ACHN (cell line): Measurements from ENCODE around the gene OSTN.
"Not testable (repeated sequence)": the region's sequence is repeated elsewhere in the genome, so short reads cannot be mapped to it uniquely, and the experiment has no call there.

ENCODE experiments used
- DNase-seq: peaks from one replicate; pipeline ENCODE4 v3.0.0-alpha.2; 2015
- in situ Hi-C: cut with HindIII; loops from 2 replicates; pipeline ENCODE4 v1.10.0; 2017; ENCODE audit warnings: low sequenced_read_pairs, low pct_ligation_motif_present, low pct_unique_long_range_greater_than_20kb

Gene OSTN, protein sequence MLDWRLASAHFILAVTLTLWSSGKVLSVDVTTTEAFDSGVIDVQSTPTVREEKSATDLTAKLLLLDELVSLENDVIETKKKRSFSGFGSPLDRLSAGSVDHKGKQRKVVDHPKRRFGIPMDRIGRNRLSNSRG

DNA sequence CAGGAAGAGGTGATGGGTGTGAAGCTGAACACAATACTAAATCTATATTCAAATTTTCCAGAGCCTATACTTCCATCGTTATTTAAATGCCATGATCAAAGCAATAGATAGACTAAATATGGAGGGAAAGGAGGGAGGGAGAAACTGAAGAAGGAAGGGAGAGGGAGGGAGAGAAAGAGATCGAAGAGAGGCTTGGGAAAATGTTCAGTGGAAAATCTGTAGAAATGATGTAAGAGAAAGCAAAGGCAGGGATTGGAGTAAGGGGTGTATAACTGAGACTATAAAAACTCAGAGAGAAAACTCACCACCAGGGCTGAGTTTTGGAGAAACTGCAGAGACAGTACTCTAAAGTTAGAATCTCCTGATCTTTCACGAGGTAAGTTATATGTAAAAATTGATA lies at the start of gene OSTN:
OSTN (plus strand) TSS at position 310 of the 400 bp plus-strand sequence. CDS start 13,292 bp downstream, outside the sequence.
- in situ Hi-C loops = no loop called here
- DNase-seq = no peak

DNA sequence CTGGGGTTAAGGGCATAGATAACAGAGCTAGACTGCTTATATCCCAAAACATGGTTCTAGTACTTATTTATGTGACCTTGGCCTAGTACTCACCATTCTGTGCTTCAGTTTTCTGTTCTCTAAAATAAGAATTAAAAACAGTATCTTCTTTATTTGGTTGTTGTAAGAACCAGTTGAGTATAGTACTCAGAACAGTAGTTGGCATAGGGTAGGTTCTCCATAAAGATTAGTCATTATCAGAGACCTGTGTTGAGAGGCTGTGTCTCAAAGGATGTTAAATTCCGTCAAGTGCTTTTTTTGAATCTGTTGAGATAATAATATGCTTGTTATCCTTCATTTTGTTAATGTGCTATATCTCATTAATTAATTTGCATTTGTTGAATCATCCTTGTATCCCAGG lies 47.4 kb upstream of the OSTN start:
- in situ Hi-C loops = no loop called here
- DNase-seq = no peak

DNA sequence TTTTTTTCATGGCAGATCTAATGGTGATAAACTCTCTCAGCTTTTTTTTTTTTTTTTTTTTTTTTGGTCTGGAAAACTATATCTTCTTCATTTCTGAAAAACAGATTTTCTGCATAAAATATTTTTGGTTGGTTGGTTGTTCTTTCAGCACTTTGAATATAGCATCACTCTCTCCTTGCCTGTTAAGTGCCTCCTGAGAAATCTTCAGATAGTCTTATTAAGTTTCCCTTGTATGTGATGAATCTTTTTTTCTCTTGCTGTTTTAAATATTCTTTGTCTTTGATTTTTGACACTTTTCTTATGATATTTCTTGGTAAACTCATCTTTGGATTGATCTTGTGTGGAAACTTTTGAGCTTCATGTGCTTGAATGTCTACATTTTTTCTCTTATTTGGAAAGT lies 44.2 kb upstream of the OSTN start:
- in situ Hi-C loops = no loop called here
- DNase-seq = no peak

DNA sequence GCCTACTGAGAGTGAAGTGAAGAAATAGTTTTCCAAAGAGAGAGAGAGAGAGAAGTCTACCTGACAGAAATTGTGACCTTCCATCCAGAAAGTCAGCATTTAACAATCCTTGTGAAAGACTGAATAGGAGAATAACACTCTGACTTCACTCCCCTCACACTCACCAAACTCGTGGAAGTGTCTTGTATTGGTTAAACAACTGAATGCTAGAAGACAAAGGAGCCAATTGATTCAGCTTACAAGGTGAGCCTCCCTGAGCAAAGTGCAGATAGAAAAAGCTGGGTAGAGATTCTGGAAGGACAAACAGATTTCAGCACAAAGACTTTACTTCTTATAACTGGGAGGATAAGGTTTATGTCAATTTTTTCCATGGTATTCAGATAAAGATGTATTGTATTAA lies 40.8 kb upstream of the OSTN start:
- DNase-seq = no peak
- in situ Hi-C loops = no loop called here

DNA sequence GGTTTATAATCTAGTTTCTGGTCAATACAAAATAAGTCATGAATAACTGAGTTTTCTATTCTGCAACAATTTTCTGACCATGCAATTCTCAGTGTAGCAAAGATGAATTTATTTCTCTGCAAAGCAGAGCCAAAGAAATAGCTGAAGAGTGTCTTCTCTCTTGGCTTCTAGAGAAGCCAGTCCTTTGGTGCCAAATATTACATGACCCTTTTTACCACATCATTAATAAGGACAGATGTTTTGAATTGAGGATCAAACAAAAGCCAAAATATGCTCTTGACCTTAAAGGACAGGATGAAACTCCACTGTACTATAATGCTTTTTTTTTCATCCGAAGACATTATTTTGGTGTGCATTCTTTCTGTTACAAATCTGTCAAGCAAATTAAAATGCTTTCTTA lies 40.2 kb upstream of the OSTN start:
- no peak for DNase-seq
- in situ Hi-C loops = no loop called here

DNA sequence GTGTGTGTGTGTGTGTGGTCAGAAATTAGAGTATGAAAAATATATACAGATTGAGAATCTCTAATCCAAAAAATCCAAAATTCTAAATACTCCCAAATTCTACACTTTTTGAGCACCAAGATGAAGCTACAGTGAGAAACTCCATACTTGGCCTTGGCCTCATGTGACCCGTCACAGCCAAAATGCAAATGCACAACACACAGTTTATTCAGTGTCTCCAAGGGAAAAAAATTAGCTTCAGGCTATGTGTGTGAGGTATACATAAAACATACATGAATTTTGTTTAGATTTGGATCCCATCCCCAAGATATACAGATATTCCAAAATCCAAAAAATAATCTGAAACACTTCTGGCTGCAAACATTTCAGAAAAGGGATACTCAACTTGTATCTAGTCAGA lies 33.2 kb upstream of the OSTN start:
- no peak for DNase-seq
- in situ Hi-C loops = no loop called here

GRCh38 chr3:191166368-191166767 lies 32.7 kb upstream of the OSTN start:
- in situ Hi-C loops = no loop called here
- no peak for DNase-seq

DNA sequence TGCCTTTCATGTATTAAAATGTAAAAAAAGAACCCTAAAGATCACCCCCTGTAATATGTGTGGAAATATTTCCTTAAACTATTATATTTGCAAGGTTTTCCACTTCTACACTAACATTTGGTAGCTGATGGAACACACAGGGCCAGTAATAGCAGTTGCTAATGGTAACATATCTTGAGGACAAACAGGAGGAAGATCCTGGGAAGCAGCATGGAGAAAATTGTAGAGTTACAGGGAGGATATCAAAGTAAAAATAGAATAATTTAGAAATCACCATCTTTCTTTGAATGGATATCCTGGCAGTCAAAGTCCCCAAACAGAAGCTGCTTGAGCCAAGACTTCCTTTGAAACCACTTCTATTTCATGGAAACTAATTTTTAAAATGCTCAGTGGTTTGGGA lies 29.5 kb upstream of the OSTN start:
- no peak for DNase-seq
- in situ Hi-C loops = no loop called here

- in situ Hi-C loops = no loop called here
Measured at GRCh38 chr3:191170097-191170496, 28.9 kb upstream of the OSTN start.

DNA sequence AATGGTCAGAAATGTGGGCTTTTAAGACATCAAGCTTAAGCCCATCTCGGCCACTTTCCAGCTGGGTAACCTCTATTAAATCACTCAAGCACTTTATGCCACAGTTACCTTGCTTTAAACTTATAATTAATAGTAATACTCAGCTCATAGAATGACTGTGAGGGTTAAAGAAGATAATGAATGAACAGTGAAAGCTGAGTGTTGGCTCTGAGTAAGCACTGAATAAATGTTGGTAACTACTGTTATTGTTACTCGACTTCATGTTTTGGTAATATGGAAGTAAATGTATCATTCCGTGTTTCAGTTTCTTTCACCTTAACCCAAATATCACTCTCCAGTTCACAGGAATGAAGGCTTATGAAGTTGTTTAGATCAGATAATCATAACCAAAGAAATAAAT lies 23.9 kb upstream of the OSTN start:
- no peak for DNase-seq
- in situ Hi-C loops = no loop called here

More at GRCh38 chr3:191170097-191170496, 28.9 kb upstream of the OSTN start:
- DNase-seq = no peak

- DNase-seq = no peak
- in situ Hi-C loops = no loop called here
Measured at GRCh38 chr3:191176038-191176785, 22.8 kb upstream of the OSTN start.

- DNase-seq, in situ Hi-C loops: not testable (repeated sequence)
Measured at GRCh38 chr3:191185382-191185781, 13.7 kb upstream of the OSTN start.

DNA sequence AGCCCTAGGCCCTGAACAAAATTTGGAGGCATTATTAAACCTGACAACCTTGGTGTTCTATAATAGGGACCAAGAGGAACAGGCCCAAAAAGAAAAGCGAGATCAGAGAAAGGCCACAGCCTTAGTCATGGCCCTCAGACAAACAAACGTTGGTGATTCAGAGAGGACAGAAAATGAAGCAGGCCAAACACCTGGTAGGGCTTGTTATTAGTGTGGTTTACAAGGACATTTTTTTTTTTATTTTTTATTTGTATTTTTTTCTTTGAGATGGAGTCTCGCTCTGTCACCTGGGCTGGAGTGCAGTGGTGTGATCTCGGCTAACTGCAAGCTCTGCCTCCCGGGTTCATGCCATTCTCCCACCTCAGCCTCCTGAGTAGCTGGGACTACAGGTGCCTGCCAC lies 10.8 kb upstream of the OSTN start:
- in situ Hi-C loops, DNase-seq: not testable (repeated sequence)

GRCh38 chr3:191192270-191192669 lies 6.8 kb upstream of the OSTN start:
- in situ Hi-C loops, DNase-seq: not testable (repeated sequence)

DNA sequence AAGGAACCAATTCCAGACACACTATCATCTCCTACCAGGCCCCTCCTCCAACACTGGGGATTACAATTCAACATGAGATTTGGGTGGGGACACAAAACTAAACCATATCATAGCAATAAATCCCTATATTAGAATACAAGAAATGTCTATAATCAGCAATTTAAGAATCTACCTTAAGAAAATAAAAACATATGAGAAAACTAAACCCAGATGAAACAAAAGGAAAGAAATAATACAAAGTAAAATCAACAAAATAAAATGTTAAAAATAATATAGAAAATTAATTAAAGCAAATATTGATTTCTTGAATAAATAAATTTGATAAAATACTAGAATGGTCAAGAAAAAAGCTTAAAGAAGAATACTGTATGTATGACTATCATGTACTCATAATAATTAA lies 6.1 kb upstream of the OSTN start:
- no peak for DNase-seq

DNA sequence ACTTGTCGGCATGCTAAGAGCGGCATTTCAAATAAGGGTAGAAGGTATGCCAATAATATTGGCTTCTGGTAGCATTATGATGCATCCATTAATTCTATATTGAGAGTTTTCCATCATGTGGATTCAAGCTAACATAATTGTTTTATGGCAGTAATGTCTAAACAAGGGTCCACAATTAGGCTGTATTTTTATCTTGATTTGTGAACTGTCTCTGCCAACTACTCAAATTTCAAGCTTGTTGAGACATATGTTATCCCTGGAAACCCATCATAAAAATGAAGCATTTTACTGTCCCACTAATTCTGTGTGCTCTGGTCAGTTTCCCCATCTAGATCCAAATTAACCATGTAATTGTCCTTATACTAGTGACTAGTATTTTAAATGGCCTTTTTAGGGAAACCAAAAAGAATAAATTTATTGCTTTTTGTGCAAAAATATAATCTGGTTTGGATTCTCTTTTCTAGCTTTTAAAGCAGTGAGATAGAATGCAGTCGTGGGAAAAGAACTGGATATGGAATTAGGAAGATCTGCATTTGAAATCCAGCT lies 1.2 kb upstream of the OSTN start:
- in situ Hi-C loops = no loop called here
- DNase-seq = no peak

More for the DNA sequence above, 6.1 kb upstream of the OSTN start:
- in situ Hi-C loops = no loop called here

DNA sequence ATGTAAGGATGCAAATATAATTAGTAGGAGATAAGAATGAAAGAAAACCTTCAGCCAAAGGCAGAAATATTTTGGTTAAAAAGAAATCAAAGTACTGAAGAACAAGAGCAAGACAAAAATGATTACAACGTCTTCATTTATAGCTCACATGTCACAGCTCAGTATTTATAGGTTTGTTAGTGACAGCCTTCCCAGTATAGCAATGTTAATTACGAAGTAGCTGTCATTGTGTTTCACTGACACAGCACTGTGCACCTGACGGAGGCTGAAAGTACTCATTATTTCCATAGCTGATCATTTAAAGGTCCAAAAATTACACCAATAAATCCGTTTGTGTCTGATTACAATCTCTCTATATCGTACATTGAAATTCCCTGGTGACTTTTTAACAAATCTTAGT lies 561 bp upstream of the OSTN start:
- DNase-seq = no peak
- in situ Hi-C loops = no loop called here

DNA sequence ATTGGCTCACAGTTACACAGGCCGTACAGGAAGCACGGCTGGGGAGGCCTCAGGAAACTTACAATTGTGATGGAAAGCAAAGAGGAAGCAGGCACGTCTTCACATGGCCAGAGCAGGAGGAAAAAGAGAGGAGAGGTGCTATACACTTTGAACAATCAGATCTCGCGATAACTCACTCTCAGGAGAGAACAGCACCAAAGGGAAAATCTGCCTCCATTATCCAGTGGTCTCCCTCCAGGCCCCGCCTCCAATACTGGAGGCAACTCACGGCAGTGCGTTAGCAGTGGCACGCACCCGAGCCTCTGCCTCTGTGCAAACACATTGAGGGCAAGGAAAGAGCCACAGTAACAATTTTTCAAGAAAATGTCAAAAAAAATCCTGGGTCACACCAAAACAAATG lies 11.0 kb downstream of the OSTN start:
- in situ Hi-C loops = no loop called here
- DNase-seq = no peak

- DNase-seq = no peak
- in situ Hi-C loops = no loop called here
Measured at GRCh38 chr3:191216510-191216909, 17.5 kb downstream of the OSTN start.

DNA sequence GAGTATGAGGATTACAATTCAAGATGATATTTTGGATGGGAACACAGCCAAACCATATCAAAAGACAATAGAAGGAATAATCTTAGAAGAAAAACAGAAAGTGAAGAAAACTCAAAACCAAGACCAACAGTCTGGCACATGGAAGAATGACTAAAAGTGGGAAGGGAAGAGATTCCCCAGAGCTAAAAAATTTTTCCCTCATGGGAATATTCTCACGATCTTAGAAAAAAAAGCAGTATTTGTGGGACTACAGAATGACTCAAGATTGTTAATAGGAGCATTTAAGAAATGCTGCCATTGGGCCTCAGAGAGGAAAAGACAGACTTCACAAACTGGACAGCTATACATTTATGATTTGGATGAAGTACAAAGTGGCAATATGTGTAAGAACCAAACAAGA lies 18.3 kb downstream of the OSTN start:
- DNase-seq = no peak
- in situ Hi-C loops = no loop called here
